Epithelial cell of esophagus (primary cell): Measurements from ENCODE around the gene NTM.

ENCODE experiments used
- DNase-seq: peaks from one replicate; pipeline ENCODE4 v3.0.0; 2010; ENCODE audit warnings: low read depth
- H3K4me3 ChIP-seq: 2 replicates; pipeline ENCODE4 v1.5.1; 2011; ENCODE audit warnings: mild to moderate bottlenecking, low read length, control low read depth
- CTCF ChIP-seq: IDR thresholded peaks from 2 replicates; pipeline ENCODE4 v1.5.1; 2011; ENCODE audit warnings: low read depth, mild to moderate bottlenecking, low read length, control low read depth, inconsistent platforms; ENCODE audit not compliant: insufficient read depth; ENCODE audit errors: missing control alignments

The NTM gene

GRCh38 chr11:132185726-132186592 is 815.5 kb downstream of the NTM start:
- H3K4me3 ChIP-seq = no peak overlapping the region
- TF ChIP-seq CTCF = no peak
- no peak for DNase-seq

- no peak for DNase-seq
- TF ChIP-seq CTCF = peak; percentile 3
- H3K4me3 ChIP-seq = no peak overlapping the region
Observed at GRCh38 chr11:132186699-132187098, 816.3 kb downstream of the NTM start.

GRCh38 chr11:132187386-132187785 is 817.0 kb downstream of the NTM start:
- no peak for DNase-seq
- H3K4me3 ChIP-seq = no peak overlapping the region
- no peak for TF ChIP-seq CTCF

GRCh38 chr11:132187814-132188213 is 817.4 kb downstream of the NTM start:
- DNase-seq = peak; percentile 11
- H3K4me3 ChIP-seq = no peak overlapping the region
- no peak for TF ChIP-seq CTCF

GRCh38 chr11:132196928-132197327 is 826.5 kb downstream of the NTM start:
- no peak for DNase-seq
- no peak overlapping the region for H3K4me3 ChIP-seq
- TF ChIP-seq CTCF = no peak

- TF ChIP-seq CTCF = no peak
- H3K4me3 ChIP-seq = no peak overlapping the region
Observed at GRCh38 chr11:132200353-132200936, 830.0 kb downstream of the NTM start.

More at GRCh38 chr11:132200353-132200936, 830.0 kb downstream of the NTM start:
- DNase-seq = no peak
